GM23338 (cell line): ENCODE measurements around the gene TMEM237. TPM values are rescaled to one million over a fixed set of nuclear protein-coding genes. Genes with fewer than 3 reads are reported as not detected.

Source experiments
- ATAC-seq: fragments of 200-7000 bp; cut with Tn5 transposase; 3 replicates; pipeline ENCODE4 v1.9.1; 2020
- DNase-seq: peaks from one replicate; pipeline ENCODE4 v3.0.0-alpha.2; 2015; ENCODE audit warnings: low spot score
- H2AFZ ChIP-seq: fragments of 200-600 bp; sonication (generic); 2 replicates; pipeline ENCODE4 v1.8.0; 2016; ENCODE audit warnings: antibody characterized with exemption, mild to moderate bottlenecking, moderate library complexity
- H3F3A ChIP-seq: fragments of 200-600 bp; sonication (generic); replicated peaks from 2 replicates; pipeline ENCODE4 v1.8.0; 2017; ENCODE audit warnings: antibody characterized with exemption, mixed run types, low read depth
- H3K27ac ChIP-seq: fragments of 200-600 bp; sonication (generic); 2 replicates; pipeline ENCODE4 v1.6.1; 2016; ENCODE audit warnings: low read depth
- H3K27me3 ChIP-seq: fragments of 200-600 bp; sonication (generic); 2 replicates; pipeline ENCODE4 v1.8.0; 2016; ENCODE audit warnings: mild to moderate bottlenecking, mixed run types, moderate library complexity; ENCODE audit not compliant: insufficient read depth
- H3K36me3 ChIP-seq: fragments of 200-600 bp; sonication (generic); 2 replicates; pipeline ENCODE4 v1.8.0; 2016; ENCODE audit warnings: mild to moderate bottlenecking; ENCODE audit not compliant: insufficient read depth
- H3K4me1 ChIP-seq: fragments of 200-600 bp; sonication (generic); 2 replicates; pipeline ENCODE4 v1.8.0; 2016; ENCODE audit warnings: mild to moderate bottlenecking, moderate library complexity; ENCODE audit not compliant: insufficient read depth
- H3K4me2 ChIP-seq: fragments of 200-600 bp; sonication (generic); 2 replicates; pipeline ENCODE4 v1.7.1; 2017; ENCODE audit warnings: mixed run types
- H3K4me3 ChIP-seq: fragments of 200-600 bp; sonication (generic); 2 replicates; pipeline ENCODE4 v1.6.1; 2016; ENCODE audit warnings: mixed run types
- H3K79me2 ChIP-seq: fragments of 200-600 bp; sonication (generic); replicated peaks from 2 replicates; pipeline ENCODE4 v1.8.0; 2017; ENCODE audit warnings: mild to moderate bottlenecking; ENCODE audit not compliant: insufficient read depth
- H3K9me2 ChIP-seq: fragments of 200-600 bp; sonication (generic); 2 replicates; pipeline ENCODE4 v1.8.0; 2017; ENCODE audit not compliant: insufficient read depth
- H4K20me1 ChIP-seq: fragments of 200-600 bp; sonication (generic); replicated peaks from 2 replicates; pipeline ENCODE4 v1.8.0; 2017; ENCODE audit warnings: mild to moderate bottlenecking; ENCODE audit not compliant: insufficient read depth
- H3K27ac Mint-ChIP-seq: 2 replicates; pipeline ENCODE4 v1.8.0; 2020; ENCODE audit warnings: inconsistent platforms, mild to moderate bottlenecking, moderate library complexity, mixed read lengths
- H3K27me3 Mint-ChIP-seq: 3 replicates; pipeline ENCODE4 v1.8.0; 2022; ENCODE audit warnings: low read depth, mild to moderate bottlenecking, moderate library complexity, mixed read lengths, inconsistent platforms; ENCODE audit not compliant: insufficient read depth, poor library complexity
- H3K36me3 Mint-ChIP-seq: 3 replicates; pipeline ENCODE4 v1.8.0; 2021; ENCODE audit warnings: low read depth, mild to moderate bottlenecking, inconsistent platforms, moderate library complexity, mixed read lengths
- H3K4me1 Mint-ChIP-seq: 3 replicates; pipeline ENCODE4 v1.8.0; 2020; ENCODE audit warnings: mild to moderate bottlenecking, inconsistent platforms, mixed read lengths
- H3K4me3 Mint-ChIP-seq: 3 replicates; pipeline ENCODE4 v1.8.0; 2021; ENCODE audit warnings: moderate library complexity, mild to moderate bottlenecking, inconsistent platforms, mixed read lengths
- H3K9me3 Mint-ChIP-seq: 3 replicates; pipeline ENCODE4 v1.8.0; 2020; ENCODE audit warnings: moderate library complexity, mild to moderate bottlenecking, inconsistent platforms, mixed read lengths
- CREB1 ChIP-seq: fragments of 250-450 bp; sonication (Bioruptor Pico); IDR thresholded peaks from 2 replicates; pipeline ENCODE4 v1.5.0; 2020; ENCODE audit warnings: low read depth, mild to moderate bottlenecking, moderate library complexity
- CTCF ChIP-seq, 2 experiments: fragments of 200-600 bp in 1 of 2; sonication (generic) in 1 of 2; conservative IDR thresholded peaks; 2 replicates each; pipeline versions ENCODE4 v1.5.1 to v1.6.1; 2016 to 2017; ENCODE audit warnings: antibody characterized with exemption in 2 of 2, low read depth in 2 of 2, mild to moderate bottlenecking in 2 of 2, moderate library complexity in 1 of 2
- EZH2 ChIP-seq: fragments of 200-600 bp; sonication (generic); IDR thresholded peaks from one replicate; pipeline ENCODE4 v1.8.0; 2017; ENCODE audit warnings: antibody characterized with exemption, mild to moderate bottlenecking, low read depth; ENCODE audit not compliant: unreplicated experiment
- NANOG ChIP-seq: IDR thresholded peaks from 2 replicates; pipeline ENCODE4 v1.6.1; 2016; ENCODE audit warnings: antibody characterized with exemption, borderline replicate concordance
- REST ChIP-seq: IDR thresholded peaks from one replicate; pipeline ENCODE4 v1.6.1; 2018; ENCODE audit warnings: antibody characterized with exemption; ENCODE audit not compliant: unreplicated experiment
- STAT1 ChIP-seq: IDR thresholded peaks from one replicate; pipeline ENCODE4 v1.6.1; 2016; ENCODE audit warnings: antibody characterized with exemption; ENCODE audit not compliant: unreplicated experiment
- polyA plus RNA-seq: library from polyadenylated mRNA; unstranded; fragments of >200 nt; fragmentation: Nextera tagmentation; extraction: Ambion mirVana; gene quantifications from 2 replicates; pipeline ENCODE4 v1.2.1, GENCODE V29; 2016
- total RNA-seq: library from RNA; depleted of rRNA; stranded (reverse); fragments of >200 nt; shearing (Covaris generic); gene quantifications from 2 replicates; pipeline ENCODE4 v1.2.3, GENCODE V29; 2014
- TF ChIP-seq, protein P1 (sequence below): fragments of 250-450 bp; sonication (Bioruptor Pico); IDR thresholded peaks from 2 replicates; pipeline ENCODE4 v1.5.0; 2020; ENCODE audit warnings: mild to moderate bottlenecking, moderate library complexity

The TMEM237 gene
- total and polyA plus RNA-seq, 2 experiments from 2014 or later, result 42.0 to 48.9 TPM

GRCh38 chr2:201674298-201674697 is 31.0 kb upstream of the TMEM237 start:
- Histone ChIP-seq H3K4me3 (no peak overlapping the region), H3K36me3 (no peaks in the 10 kb centered on the region), H2AFZ (peak overlapping the region; percentile 17; the same call in 1 of the 2 replicates), H3K27ac (no peak overlapping the region), H3K27me3 (no peaks in the 10 kb centered on the region), H3K4me2 (no peak overlapping the region), H3K9me2 (no peaks in the 10 kb centered on the region), H3K79me2 (no peaks in the 10 kb centered on the region), H3K4me1 (peaks cover 8% of the 10 kb centered on the region), H3F3A (no peaks in the 10 kb centered on the region), H4K20me1 (no peaks in the 10 kb centered on the region)
- DNase-seq (no peak), ATAC-seq (no peak)
- no peaks in the 10 kb centered on the region for H3K9me3 Mint-ChIP-seq
- no peak for TF ChIP-seq NANOG
- no peak for TF ChIP-seq CREB1 (CRISPR knock-in tag)
- TF ChIP-seq STAT1, result no peak
- TF ChIP-seq, protein P1, sequence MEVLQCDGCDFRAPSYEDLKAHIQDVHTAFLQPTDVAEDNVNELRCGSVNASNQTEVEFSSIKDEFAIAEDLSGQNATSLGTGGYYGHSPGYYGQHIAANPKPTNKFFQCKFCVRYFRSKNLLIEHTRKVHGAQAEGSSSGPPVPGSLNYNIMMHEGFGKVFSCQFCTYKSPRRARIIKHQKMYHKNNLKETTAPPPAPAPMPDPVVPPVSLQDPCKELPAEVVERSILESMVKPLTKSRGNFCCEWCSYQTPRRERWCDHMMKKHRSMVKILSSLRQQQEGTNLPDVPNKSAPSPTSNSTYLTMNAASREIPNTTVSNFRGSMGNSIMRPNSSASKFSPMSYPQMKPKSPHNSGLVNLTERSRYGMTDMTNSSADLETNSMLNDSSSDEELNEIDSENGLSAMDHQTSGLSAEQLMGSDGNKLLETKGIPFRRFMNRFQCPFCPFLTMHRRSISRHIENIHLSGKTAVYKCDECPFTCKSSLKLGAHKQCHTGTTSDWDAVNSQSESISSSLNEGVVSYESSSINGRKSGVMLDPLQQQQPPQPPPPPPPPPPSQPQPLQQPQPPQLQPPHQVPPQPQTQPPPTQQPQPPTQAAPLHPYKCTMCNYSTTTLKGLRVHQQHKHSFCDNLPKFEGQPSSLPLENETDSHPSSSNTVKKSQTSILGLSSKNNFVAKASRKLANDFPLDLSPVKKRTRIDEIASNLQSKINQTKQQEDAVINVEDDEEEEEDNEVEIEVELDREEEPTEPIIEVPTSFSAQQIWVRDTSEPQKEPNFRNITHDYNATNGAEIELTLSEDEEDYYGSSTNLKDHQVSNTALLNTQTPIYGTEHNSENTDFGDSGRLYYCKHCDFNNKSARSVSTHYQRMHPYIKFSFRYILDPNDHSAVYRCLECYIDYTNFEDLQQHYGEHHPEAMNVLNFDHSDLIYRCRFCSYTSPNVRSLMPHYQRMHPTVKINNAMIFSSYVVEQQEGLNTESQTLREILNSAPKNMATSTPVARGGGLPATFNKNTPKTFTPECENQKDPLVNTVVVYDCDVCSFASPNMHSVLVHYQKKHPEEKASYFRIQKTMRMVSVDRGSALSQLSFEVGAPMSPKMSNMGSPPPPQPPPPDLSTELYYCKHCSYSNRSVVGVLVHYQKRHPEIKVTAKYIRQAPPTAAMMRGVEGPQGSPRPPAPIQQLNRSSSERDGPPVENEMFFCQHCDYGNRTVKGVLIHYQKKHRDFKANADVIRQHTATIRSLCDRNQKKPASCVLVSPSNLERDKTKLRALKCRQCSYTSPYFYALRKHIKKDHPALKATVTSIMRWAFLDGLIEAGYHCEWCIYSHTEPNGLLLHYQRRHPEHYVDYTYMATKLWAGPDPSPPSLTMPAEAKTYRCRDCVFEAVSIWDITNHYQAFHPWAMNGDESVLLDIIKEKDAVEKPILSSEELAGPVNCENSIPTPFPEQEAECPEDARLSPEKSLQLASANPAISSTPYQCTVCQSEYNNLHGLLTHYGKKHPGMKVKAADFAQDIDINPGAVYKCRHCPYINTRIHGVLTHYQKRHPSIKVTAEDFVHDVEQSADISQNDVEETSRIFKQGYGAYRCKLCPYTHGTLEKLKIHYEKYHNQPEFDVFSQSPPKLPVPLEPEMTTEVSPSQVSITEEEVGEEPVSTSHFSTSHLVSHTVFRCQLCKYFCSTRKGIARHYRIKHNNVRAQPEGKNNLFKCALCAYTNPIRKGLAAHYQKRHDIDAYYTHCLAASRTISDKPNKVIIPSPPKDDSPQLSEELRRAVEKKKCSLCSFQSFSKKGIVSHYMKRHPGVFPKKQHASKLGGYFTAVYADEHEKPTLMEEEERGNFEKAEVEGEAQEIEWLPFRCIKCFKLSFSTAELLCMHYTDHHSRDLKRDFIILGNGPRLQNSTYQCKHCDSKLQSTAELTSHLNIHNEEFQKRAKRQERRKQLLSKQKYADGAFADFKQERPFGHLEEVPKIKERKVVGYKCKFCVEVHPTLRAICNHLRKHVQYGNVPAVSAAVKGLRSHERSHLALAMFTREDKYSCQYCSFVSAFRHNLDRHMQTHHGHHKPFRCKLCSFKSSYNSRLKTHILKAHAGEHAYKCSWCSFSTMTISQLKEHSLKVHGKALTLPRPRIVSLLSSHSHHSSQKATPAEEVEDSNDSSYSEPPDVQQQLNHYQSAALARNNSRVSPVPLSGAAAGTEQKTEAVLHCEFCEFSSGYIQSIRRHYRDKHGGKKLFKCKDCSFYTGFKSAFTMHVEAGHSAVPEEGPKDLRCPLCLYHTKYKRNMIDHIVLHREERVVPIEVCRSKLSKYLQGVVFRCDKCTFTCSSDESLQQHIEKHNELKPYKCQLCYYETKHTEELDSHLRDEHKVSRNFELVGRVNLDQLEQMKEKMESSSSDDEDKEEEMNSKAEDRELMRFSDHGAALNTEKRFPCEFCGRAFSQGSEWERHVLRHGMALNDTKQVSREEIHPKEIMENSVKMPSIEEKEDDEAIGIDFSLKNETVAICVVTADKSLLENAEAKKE (CRISPR knock-in tag), result no peak
- no peak for TF ChIP-seq REST
- TF ChIP-seq EZH2, result no peak
- no peak for TF ChIP-seq CTCF (conservative IDR thresholded peaks at IDR 0.05; ENCODE audit: low read depth in 2 of 2)
- no peak overlapping the region for H3K27ac Mint-ChIP-seq
- peaks cover 18% of the 10 kb centered on the region for H3K4me1 Mint-ChIP-seq
- no peak overlapping the region for H3K4me3 Mint-ChIP-seq
- H3K27me3 Mint-ChIP-seq, result peaks cover 4% of the 10 kb centered on the region
- H3K36me3 Mint-ChIP-seq, result no peaks in the 10 kb centered on the region
